Measurements from ENCODE around the gene LMNTD2. TPM values are rescaled to one million over a fixed set of nuclear protein-coding genes. Genes with fewer than 3 reads are reported as not detected.

The LMNTD2 gene
- total and polyA plus RNA-seq, 3 experiments from 2014 or later = 1.1 to 2.4 (median 1.2) TPM

DNA sequence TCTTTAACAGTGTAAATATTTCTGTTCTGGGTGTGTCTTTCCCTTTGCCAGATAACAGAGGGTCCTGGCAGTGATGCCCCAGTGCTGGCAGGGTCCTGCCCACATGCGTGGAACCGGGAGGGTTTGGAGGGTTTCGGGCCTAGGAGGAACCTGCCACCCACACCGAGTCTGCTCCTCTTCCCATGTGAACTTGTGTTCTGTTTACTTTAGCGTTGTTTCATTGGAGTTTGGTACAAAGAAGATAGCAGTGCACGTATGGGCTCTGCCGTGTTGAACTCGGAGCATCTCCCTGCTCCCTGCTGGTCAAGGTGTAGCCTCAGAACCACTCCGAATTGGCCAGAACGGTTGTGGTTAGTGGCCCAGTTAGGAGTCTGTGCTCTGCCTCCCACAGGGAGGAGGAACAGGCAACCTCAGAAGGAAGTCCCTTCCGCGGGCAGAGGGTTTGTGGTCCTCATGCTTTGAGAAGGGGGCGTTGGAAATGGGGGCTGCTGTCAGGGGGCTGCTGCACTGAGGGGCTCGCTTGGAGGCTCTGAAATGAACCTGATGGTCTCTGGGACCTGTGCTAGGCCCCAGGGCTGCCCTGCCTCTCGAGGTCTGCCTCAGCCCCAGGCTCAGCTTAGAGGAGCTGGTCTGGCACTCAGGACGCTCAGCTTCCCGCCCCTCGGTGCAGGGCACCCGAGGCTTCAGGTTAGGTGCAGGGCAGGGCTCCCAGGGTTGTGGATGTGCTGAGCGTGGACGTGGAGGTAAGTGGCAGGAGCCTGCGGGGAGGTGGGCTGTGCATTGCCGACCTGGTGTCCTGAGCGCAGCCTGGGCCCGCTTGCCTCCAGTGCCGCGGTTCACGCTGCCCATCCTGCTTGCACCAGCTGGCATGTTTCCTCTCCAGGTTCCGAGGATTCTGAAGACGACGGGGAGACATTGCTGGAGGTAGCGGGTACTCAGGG, 26.1 kb upstream of the LMNTD2 start:
- peaks cover 0 to 74% (median 13%) of the 10 kb centered on the region in 3 donors for H3K36me3 Mint-ChIP-seq
- Histone ChIP-seq H3K4me3 (ENCODE audit: low read length) (no peak overlapping the region), H3K36me3 (ENCODE audit: insufficient read depth, low read length) (peaks cover 36% of the 10 kb centered on the region), H3K27ac (ENCODE audit: low read depth, low read length) (peak overlapping the region; percentile 46), H3K4me1 (ENCODE audit: insufficient read depth, low read length) (peaks cover 22% of the 10 kb centered on the region), H3K9me3 (ENCODE audit: low read length) (no peaks in the 10 kb centered on the region), H3K27me3 (ENCODE audit: insufficient read depth, low read length, poor library complexity, severe bottlenecking) (no peaks in the 10 kb centered on the region)
- no peaks in the 10 kb centered on the region for H3K27me3 Mint-ChIP-seq
- no peaks in the 10 kb centered on the region for H3K9me3 Mint-ChIP-seq
- DNase-seq = no peak
- ChIA-PET POLR2A (interaction anchor here (1.6 kb wide), 1 partner anchor 11 kb away, joined by 8 read pairs; the partner anchor contains the start of gene PHRF1), CTCF (interaction anchor here (1.2 to 1.8 kb wide), 2 partner anchors 27 to 51 kb away, joined by 3 read pairs; partner anchors contain the start of gene HRAS)
- H3K4me1 Mint-ChIP-seq = peaks cover 23 to 41% (median 32%) of the 10 kb centered on the region in 3 donors
- peak overlapping the region in 2 of 7 donors; percentile 29 to 56 for H3K4me3 Mint-ChIP-seq
- peak overlapping the region; percentile 71 to 100 (median 98) for H3K27ac Mint-ChIP-seq

DNA sequence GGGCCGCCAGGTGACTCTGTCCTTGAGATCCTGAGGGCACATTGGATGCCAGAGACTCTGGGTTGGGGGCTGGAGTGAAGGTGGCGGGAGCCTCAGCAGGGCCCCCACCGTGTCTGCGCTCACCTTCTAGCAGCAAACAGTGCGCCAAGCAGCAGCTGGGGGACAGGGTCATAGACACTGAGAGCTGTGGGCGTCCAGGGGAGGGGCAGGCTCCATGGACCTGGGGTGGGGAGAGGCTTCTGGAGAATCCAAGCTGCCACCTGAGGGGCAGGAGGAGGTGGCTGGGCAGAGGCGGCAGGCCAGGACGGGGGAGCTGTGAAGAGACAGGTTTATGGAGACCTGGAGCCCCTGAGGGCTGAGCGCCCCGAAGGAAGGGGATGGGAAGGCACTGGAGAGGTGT, 23.7 kb upstream of the LMNTD2 start:
- DNase-seq = no peak
- Histone ChIP-seq H3K27me3 (ENCODE audit: insufficient read depth, low read length, poor library complexity, severe bottlenecking) (no peaks in the 10 kb centered on the region), H3K4me1 (ENCODE audit: insufficient read depth, low read length) (peaks cover 32% of the 10 kb centered on the region), H3K9me3 (ENCODE audit: low read length) (no peaks in the 10 kb centered on the region), H3K4me3 (ENCODE audit: low read length) (no peak overlapping the region), H3K36me3 (ENCODE audit: insufficient read depth, low read length) (peaks cover 26% of the 10 kb centered on the region), H3K27ac (ENCODE audit: low read depth, low read length) (no peak overlapping the region)
- Mint-ChIP-seq H3K9me3 (no peaks in the 10 kb centered on the region), H3K4me3 (no peak overlapping the region), H3K36me3 (peaks cover 0 to 59% (median 10%) of the 10 kb centered on the region in 3 donors), H3K27ac (peak overlapping the region in 3 of 8 donors; percentile 27 to 86 (median 50)), H3K27me3 (peaks cover 0 to 1% of the 10 kb centered on the region in 2 donors), H3K4me1 (peaks cover 36 to 58% (median 44%) of the 10 kb centered on the region in 3 donors)
- CTCF ChIA-PET = no interaction called here
- POLR2A ChIA-PET = interaction anchor here (0.5 to 0.6 kb wide), 2 partner anchors 17 to 174 kb away, joined by 3 to 4 read pairs; no protein-coding TSS in a partner anchor

DNA sequence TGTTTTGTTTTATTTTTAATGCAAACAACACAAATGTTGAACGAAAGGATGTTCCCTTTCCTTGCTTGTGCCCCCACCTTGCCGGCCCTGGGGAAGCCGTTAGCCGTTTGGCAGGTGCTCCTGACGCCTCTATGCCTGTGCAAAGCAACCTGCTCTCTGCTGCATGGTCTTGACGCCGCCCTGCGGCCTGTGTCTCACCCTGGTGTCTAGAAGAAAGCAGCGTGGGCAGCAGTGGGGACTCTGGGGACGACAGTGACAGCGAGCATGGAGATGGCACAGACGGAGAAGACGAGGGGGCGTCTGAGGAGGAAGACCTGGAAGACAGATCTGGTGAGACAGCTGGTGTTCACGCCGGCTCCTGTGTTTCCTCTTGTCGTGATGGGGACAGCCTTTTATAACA, 21.2 kb upstream of the LMNTD2 start:
- no peaks in the 10 kb centered on the region for H3K9me3 Mint-ChIP-seq
- Histone ChIP-seq H3K4me3 (ENCODE audit: low read length) (no peak overlapping the region), H3K9me3 (ENCODE audit: low read length) (no peaks in the 10 kb centered on the region), H3K27me3 (ENCODE audit: insufficient read depth, low read length, poor library complexity, severe bottlenecking) (no peaks in the 10 kb centered on the region), H3K4me1 (ENCODE audit: insufficient read depth, low read length) (peaks cover 35% of the 10 kb centered on the region), H3K36me3 (ENCODE audit: insufficient read depth, low read length) (peaks cover 18% of the 10 kb centered on the region), H3K27ac (ENCODE audit: low read depth, low read length) (no peak overlapping the region)
- peaks cover 0 to 1% of the 10 kb centered on the region in 2 donors for H3K27me3 Mint-ChIP-seq
- peaks cover 0 to 46% (median 2%) of the 10 kb centered on the region in 3 donors for H3K36me3 Mint-ChIP-seq
- ChIA-PET CTCF (no interaction called here), POLR2A (no interaction called here)
- peak overlapping the region in 1 of 8 donors; percentile 60 for H3K27ac Mint-ChIP-seq
- H3K4me3 Mint-ChIP-seq = peak overlapping the region in 1 of 7 donors; percentile 13
- peaks cover 38 to 60% (median 45%) of the 10 kb centered on the region in 3 donors for H3K4me1 Mint-ChIP-seq
- no peak for DNase-seq

DNA sequence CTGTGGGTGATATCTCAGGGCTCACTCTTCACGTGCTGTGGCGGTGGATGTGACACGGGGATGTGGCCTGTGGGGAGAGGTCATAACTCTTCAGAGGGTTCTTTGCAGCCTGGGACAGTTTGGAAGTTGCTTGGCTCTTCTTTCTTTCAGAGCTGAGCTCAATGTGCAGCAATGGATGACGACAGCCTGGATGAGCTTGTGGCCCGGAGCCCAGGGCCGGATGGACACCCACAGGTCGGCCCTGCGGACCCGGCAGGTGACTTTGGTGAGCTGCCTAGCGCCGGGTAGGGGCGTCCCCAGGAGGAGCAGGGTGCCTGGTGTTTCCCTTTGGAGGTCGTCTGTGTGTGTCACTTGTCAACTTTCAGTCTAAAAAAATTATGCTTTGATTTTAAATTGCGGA, 20.8 kb upstream of the LMNTD2 start:
- Histone ChIP-seq H3K36me3 (ENCODE audit: insufficient read depth, low read length) (peaks cover 18% of the 10 kb centered on the region), H3K27ac (ENCODE audit: low read depth, low read length) (no peak overlapping the region), H3K9me3 (ENCODE audit: low read length) (no peaks in the 10 kb centered on the region), H3K4me3 (ENCODE audit: low read length) (no peak overlapping the region), H3K4me1 (ENCODE audit: insufficient read depth, low read length) (peaks cover 34% of the 10 kb centered on the region), H3K27me3 (ENCODE audit: insufficient read depth, low read length, poor library complexity, severe bottlenecking) (no peaks in the 10 kb centered on the region)
- no peak for DNase-seq
- Mint-ChIP-seq H3K27ac (peak overlapping the region in 3 of 8 donors; percentile 8 to 28 (median 15)), H3K4me1 (peaks cover 37 to 55% (median 42%) of the 10 kb centered on the region in 3 donors), H3K4me3 (peak overlapping the region in 6 of 7 donors; percentile 2 to 68 (median 44)), H3K9me3 (no peaks in the 10 kb centered on the region), H3K36me3 (peaks cover 0 to 43% (median 2%) of the 10 kb centered on the region in 3 donors), H3K27me3 (peaks cover 0 to 1% of the 10 kb centered on the region in 2 donors)
- CTCF ChIA-PET = no interaction called here
- POLR2A ChIA-PET = interaction anchor here (0.7 to 1.0 kb wide), 2 partner anchors 11 to 35 kb away, joined by 4 to 5 read pairs; partner anchors contain the start of gene IRF7

DNA sequence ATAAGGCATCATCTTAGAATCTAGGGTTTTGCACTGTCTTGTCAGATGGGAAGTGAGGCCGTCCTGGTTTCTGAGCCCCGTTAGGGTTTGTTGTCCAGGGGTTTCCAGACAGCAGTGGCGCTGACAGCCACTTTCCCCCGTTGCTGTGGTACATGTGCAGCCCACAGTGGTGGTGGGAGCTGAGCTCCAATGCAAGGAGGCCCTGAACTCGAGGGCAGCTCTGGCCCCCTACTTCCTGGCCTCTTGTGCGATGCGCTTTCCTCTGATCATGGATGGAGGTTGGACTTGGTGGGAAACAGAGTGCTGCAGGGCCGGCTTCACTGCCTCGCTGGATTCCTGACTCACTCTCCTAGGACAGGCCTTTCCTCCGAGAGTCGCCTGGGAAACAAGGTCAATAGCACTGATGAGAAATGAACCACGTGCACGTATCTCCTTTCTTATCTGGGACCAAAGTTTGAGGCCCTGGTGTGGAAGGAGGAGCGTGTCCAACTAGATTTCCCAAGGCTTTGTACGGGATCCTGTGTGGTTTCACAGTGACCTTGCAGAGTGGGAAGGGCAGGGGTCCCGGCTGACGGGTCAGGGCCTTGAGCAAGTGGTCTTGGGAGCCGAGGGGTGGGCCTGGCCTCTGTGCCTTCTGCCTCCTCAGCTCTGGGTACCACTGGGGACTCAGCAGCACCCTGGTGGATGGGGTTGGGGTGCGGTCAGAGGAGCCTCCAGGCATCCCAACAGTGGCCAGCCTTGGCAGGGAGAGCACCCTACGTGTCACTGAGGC, 19.5 kb upstream of the LMNTD2 start:
- POLR2A ChIA-PET = interaction anchor here (0.6 kb wide), 1 partner anchor 219 kb away, joined by 3 read pairs; no protein-coding TSS in a partner anchor
- Mint-ChIP-seq H3K27ac (peak overlapping the region in 4 of 8 donors; percentile 2 to 78 (median 54)), H3K27me3 (peaks cover 2 to 5% of the 10 kb centered on the region in 2 donors), H3K36me3 (peaks cover 0 to 42% (median 2%) of the 10 kb centered on the region in 3 donors), H3K4me1 (peaks cover 39 to 57% (median 42%) of the 10 kb centered on the region in 3 donors), H3K9me3 (no peaks in the 10 kb centered on the region), H3K4me3 (peak overlapping the region in 5 of 7 donors; percentile 33 to 93 (median 66))
- CTCF ChIA-PET = no interaction called here
- Histone ChIP-seq H3K4me1 (ENCODE audit: insufficient read depth, low read length) (peaks cover 37% of the 10 kb centered on the region), H3K9me3 (ENCODE audit: low read length) (no peaks in the 10 kb centered on the region), H3K27me3 (ENCODE audit: insufficient read depth, low read length, poor library complexity, severe bottlenecking) (no peaks in the 10 kb centered on the region), H3K4me3 (ENCODE audit: low read length) (no peak overlapping the region), H3K36me3 (ENCODE audit: insufficient read depth, low read length) (peaks cover 18% of the 10 kb centered on the region), H3K27ac (ENCODE audit: low read depth, low read length) (no peak overlapping the region)
- DNase-seq = no peak

DNA sequence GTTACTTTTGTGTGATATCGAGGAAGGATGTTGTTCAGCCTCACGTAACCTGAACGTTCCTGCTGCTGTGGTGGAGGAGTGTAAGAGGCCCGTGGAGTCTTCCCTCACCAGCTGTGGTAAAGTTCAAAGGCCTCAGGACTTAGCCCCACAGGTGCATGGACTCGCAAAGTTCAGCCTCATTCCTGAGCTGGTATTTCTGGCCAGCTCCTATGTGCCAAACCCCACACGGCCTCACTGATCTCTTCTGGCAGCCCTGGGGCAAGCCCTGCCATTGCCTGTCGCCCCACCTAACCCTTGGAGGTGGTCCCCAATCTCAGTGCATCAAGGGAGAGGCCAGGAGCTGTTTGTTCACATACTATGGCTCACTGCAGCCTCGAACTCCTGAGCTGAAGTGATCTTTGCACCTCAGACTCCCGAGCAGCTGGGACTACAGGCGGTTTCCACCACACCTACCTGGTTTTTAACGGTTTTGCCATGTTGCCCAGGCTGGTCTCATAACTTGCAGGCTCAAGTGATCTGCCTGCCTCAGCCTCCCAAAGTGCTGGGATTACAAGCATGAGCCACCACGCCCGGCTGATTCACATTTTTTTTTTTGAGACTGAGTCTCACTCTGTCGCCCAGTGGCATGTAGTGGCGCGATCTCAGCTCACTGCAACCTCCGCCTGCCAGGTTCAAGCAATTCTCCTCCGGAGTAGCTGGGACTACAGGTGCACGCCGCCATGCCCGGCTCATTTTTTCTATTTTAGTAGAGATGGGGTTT, 17.9 kb upstream of the LMNTD2 start:
- Histone ChIP-seq H3K9me3 (ENCODE audit: low read length) (no peaks in the 10 kb centered on the region), H3K27ac (ENCODE audit: low read depth, low read length) (peak overlapping the region; percentile 80), H3K4me3 (ENCODE audit: low read length) (peak overlapping the region; percentile 81), H3K4me1 (ENCODE audit: insufficient read depth, low read length) (peaks cover 40% of the 10 kb centered on the region), H3K27me3 (ENCODE audit: insufficient read depth, low read length, poor library complexity, severe bottlenecking) (no peaks in the 10 kb centered on the region), H3K36me3 (ENCODE audit: insufficient read depth, low read length) (peaks cover 11% of the 10 kb centered on the region)
- H3K36me3 Mint-ChIP-seq = peaks cover 0 to 33% (median 2%) of the 10 kb centered on the region in 3 donors
- H3K4me3 Mint-ChIP-seq = peak overlapping the region; percentile 72 to 93 (median 87)
- POLR2A ChIA-PET = no interaction called here
- peaks cover 47 to 63% (median 52%) of the 10 kb centered on the region in 3 donors for H3K4me1 Mint-ChIP-seq
- no peaks in the 10 kb centered on the region for H3K9me3 Mint-ChIP-seq
- peaks cover 8% of the 10 kb centered on the region in 2 donors for H3K27me3 Mint-ChIP-seq
- no peak for DNase-seq
- peak overlapping the region in 6 of 8 donors; percentile 59 to 89 (median 85) for H3K27ac Mint-ChIP-seq
- CTCF ChIA-PET = interaction anchor here (0.7 to 1.0 kb wide), 2 partner anchors 24 to 148 kb away, joined by 3 read pairs; no protein-coding TSS in a partner anchor

DNA sequence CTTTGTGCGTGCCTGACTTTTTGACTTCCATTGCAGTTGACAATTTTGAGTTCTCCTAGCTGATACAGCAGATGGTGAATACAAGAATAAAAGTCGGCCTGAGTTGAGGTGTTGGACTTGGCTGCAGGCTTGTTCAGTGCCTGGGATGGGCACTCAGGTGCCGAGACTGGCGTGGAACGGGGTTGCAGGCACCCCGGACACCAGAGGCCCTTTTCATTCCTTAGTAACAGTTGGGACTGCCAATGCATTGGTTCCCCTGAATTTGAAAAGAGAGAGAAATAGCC, 17.0 kb upstream of the LMNTD2 start:
- peak overlapping the region; percentile 81 for H3K4me3 ChIP-seq (ENCODE audit: low read length)
- peak overlapping the region; percentile 61 to 95 (median 86) for H3K27ac Mint-ChIP-seq
- CTCF ChIA-PET = interaction anchor here (1.0 kb wide), 1 partner anchor 145 kb away, joined by 4 read pairs; no protein-coding TSS in a partner anchor
- peak overlapping the region; percentile 80 for H3K27ac ChIP-seq (ENCODE audit: low read depth, low read length)
- POLR2A ChIA-PET = no interaction called here
- no peaks in the 10 kb centered on the region for H3K9me3 ChIP-seq (ENCODE audit: low read length)
- peaks cover 10% of the 10 kb centered on the region for H3K36me3 ChIP-seq (ENCODE audit: insufficient read depth, low read length)
- DNase-seq = no peak
- peaks cover 8% of the 10 kb centered on the region in 2 donors for H3K27me3 Mint-ChIP-seq
- no peaks in the 10 kb centered on the region for H3K9me3 Mint-ChIP-seq
- H3K4me1 ChIP-seq (ENCODE audit: insufficient read depth, low read length) = peaks cover 40% of the 10 kb centered on the region
- H3K27me3 ChIP-seq (ENCODE audit: insufficient read depth, low read length, poor library complexity, severe bottlenecking) = no peaks in the 10 kb centered on the region
- H3K36me3 Mint-ChIP-seq = peaks cover 0 to 27% (median 2%) of the 10 kb centered on the region in 3 donors
- H3K4me1 Mint-ChIP-seq = peaks cover 47 to 63% (median 52%) of the 10 kb centered on the region in 3 donors
- H3K4me3 Mint-ChIP-seq = peak overlapping the region; percentile 83 to 93 (median 87)
